HCT116 (cell line): Measurements from ENCODE around the gene DENND1A. TPM values are rescaled to one million over a fixed set of nuclear protein-coding genes. Genes with fewer than 3 reads are reported as not detected.

Experiments
- ATAC-seq: fragments of 200-7000 bp; cut with Tn5 transposase; 2 replicates; pipeline ENCODE4 v1.9.1; 2020; ENCODE audit warnings: mild to moderate bottlenecking, moderate library complexity
- BruUV-seq: library from RNA; stranded (reverse); fragments of 400-500 nt; replicated peaks from 2 replicates; lab custom pipeline; 2021; lab: Mats Ljungman, UMichigan
- CTCF ChIA-PET: fragments of 300-600 bp; sonication (Branson Sonifier 250); formaldehyde crosslinking; loops from one replicate; lab custom pipeline; 2021; ENCODE audit warnings: antibody characterized with exemption; lab: Charles Lee
- POLR2A ChIA-PET: fragments of 300-600, 350-600 bp; sonication (Branson Sonifier 250); formaldehyde crosslinking; loops from one replicate; lab custom pipeline; 2021; ENCODE audit warnings: antibody characterized with exemption; lab: Charles Lee
- RAD21 ChIA-PET, 2 experiments: fragments of 300-600 bp; sonication (Branson Sonifier 250); formaldehyde crosslinking; loops; one replicate each; lab custom pipeline; 2023; ENCODE audit warnings: low total read pairs in 2 of 2; ENCODE audit not compliant: uncharacterized antibody in 2 of 2, unreplicated experiment in 2 of 2, low non-redundant PET in 1 of 2; lab: Charles Lee
- DNase-seq: peaks from one replicate; pipeline ENCODE4 v3.0.0-alpha.2; 2010; ENCODE audit warnings: low read depth, low spot score
- H2AFZ ChIP-seq: fragments of 200-600 bp; shearing (Covaris generic), sonication (generic); 2 replicates; pipeline ENCODE4 v1.6.1; 2017; ENCODE audit warnings: low read depth, mixed run types, mixed read lengths, antibody characterized with exemption, low read length; ENCODE audit not compliant: poor library complexity, severe bottlenecking
- H3K27ac ChIP-seq: 2 replicates; pipeline ENCODE4 v1.5.1; 2012; ENCODE audit warnings: low read depth, low read length
- H3K27me3 ChIP-seq: fragments of 200-600 bp; sonication (generic); 2 replicates; pipeline ENCODE4 v1.6.1; 2016; ENCODE audit warnings: mixed run types, low read length, mixed read lengths; ENCODE audit not compliant: insufficient read depth
- H3K36me3 ChIP-seq, 2 experiments: fragments of 200-500 bp in 1 of 2; fragments of 200-600 bp in 1 of 2; sonication (Bioruptor generic) in 1 of 2; sonication (generic) in 1 of 2; 2 replicates each; pipeline versions ENCODE4 v1.5.1 to v1.6.1; 2014 to 2016; ENCODE audit warnings: low read length in 2 of 2, inconsistent platforms in 1 of 2, mixed read lengths in 1 of 2, mixed run types in 1 of 2; ENCODE audit not compliant: insufficient read depth in 2 of 2, control insufficient read depth in 1 of 2
- H3K4me1 ChIP-seq, 2 experiments: fragments of 200-600 bp in 1 of 2; sonication (generic) in 1 of 2; 2 replicates each; pipeline versions ENCODE4 v1.5.1 to v1.6.1; 2012 to 2017; ENCODE audit warnings: low read length in 2 of 2, inconsistent platforms in 1 of 2, mild to moderate bottlenecking in 1 of 2, mixed read lengths in 1 of 2, mixed run types in 1 of 2, moderate library complexity in 1 of 2; ENCODE audit not compliant: insufficient read depth in 2 of 2, control insufficient read depth in 1 of 2
- H3K4me2 ChIP-seq: fragments of 200-600 bp; sonication (generic); 2 replicates; pipeline ENCODE4 v1.6.1; 2017; ENCODE audit warnings: mixed run types, low read length, mixed read lengths
- H3K4me3 ChIP-seq, 2 experiments: fragments of 200-600 bp in 1 of 2; sonication (generic) in 1 of 2; replicated peaks in 1 of 2; 2 replicates each; pipeline ENCODE4 v1.5.1; 2011 to 2016; ENCODE audit warnings: low read length in 2 of 2, control low read depth in 1 of 2, low read depth in 1 of 2, mild to moderate bottlenecking in 1 of 2, mixed read lengths in 1 of 2, mixed run types in 1 of 2
- H3K79me2 ChIP-seq: fragments of 200-600 bp; sonication (generic); 2 replicates; pipeline ENCODE4 v1.6.1; 2017; ENCODE audit warnings: mild to moderate bottlenecking, mixed run types, low read length, moderate library complexity, mixed read lengths; ENCODE audit not compliant: insufficient read depth
- H3K9ac ChIP-seq: fragments of 200-600 bp; sonication (generic); 2 replicates; pipeline ENCODE4 v1.6.1; 2016; ENCODE audit warnings: low read length, mixed read lengths
- H3K9me2 ChIP-seq: fragments of 200-600 bp; sonication (generic), shearing (Covaris generic); 2 replicates; pipeline ENCODE4 v1.6.1; 2017; ENCODE audit warnings: mixed run types, mild to moderate bottlenecking, moderate library complexity; ENCODE audit not compliant: insufficient read depth
- H3K9me3 ChIP-seq, 2 experiments: fragments of 200-500 bp in 1 of 2; fragments of 200-600 bp in 1 of 2; sonication (Bioruptor generic) in 1 of 2; sonication (generic) in 1 of 2; 2 replicates each; pipeline ENCODE4 v1.6.1; 2014 to 2017; ENCODE audit warnings: low read length in 2 of 2, mixed read lengths in 2 of 2, inconsistent platforms in 1 of 2, low read depth in 1 of 2, mild to moderate bottlenecking in 1 of 2, mixed run types in 1 of 2, moderate library complexity in 1 of 2; ENCODE audit not compliant: control insufficient read depth in 1 of 2, insufficient read depth in 1 of 2
- H4K20me1 ChIP-seq: fragments of 200-600 bp; sonication (generic), shearing (Covaris generic); 2 replicates; pipeline ENCODE4 v1.6.1; 2017; ENCODE audit warnings: mixed run types, mild to moderate bottlenecking, moderate library complexity; ENCODE audit not compliant: insufficient read depth
- CBX3 ChIP-seq: IDR thresholded peaks from 2 replicates; pipeline ENCODE4 v1.6.1; 2012; ENCODE audit warnings: low read depth
- EGR1 ChIP-seq: IDR thresholded peaks from 2 replicates; pipeline ENCODE4 v1.6.1; 2012; ENCODE audit warnings: low read depth
- ELF1 ChIP-seq: IDR thresholded peaks from 2 replicates; pipeline ENCODE4 v1.6.1; 2012; ENCODE audit warnings: low read depth, borderline replicate concordance
- EZH2 ChIP-seq: fragments of 200-600 bp; sonication (generic); IDR thresholded peaks from 2 replicates; pipeline ENCODE4 v1.6.1; 2017; ENCODE audit warnings: antibody characterized with exemption, mixed run types
- EZH2phosphoT487 ChIP-seq: fragments of 200-600 bp; IDR thresholded peaks from 2 replicates; pipeline ENCODE4 v1.6.1; 2018; ENCODE audit warnings: antibody characterized with exemption, borderline replicate concordance
- FOSL1 ChIP-seq: IDR thresholded peaks from 2 replicates; pipeline ENCODE4 v1.6.1; 2012; ENCODE audit warnings: low read depth
- JUND ChIP-seq: IDR thresholded peaks from 2 replicates; pipeline ENCODE4 v1.6.1; 2012
- POLR2A ChIP-seq: IDR thresholded peaks from 2 replicates; pipeline ENCODE4 v1.7.0; 2011; ENCODE audit warnings: borderline replicate concordance; ENCODE audit not compliant: insufficient read depth, insufficient read length; ENCODE audit errors: extremely low read depth
- POLR2AphosphoS5 ChIP-seq: IDR thresholded peaks from 2 replicates; pipeline ENCODE4 v1.6.1; 2011; ENCODE audit warnings: mild to moderate bottlenecking, low read depth, low read length, moderate library complexity
- SIN3A ChIP-seq: IDR thresholded peaks from 2 replicates; pipeline ENCODE4 v1.6.1; 2012; ENCODE audit warnings: low read depth
- SP1 ChIP-seq: IDR thresholded peaks from 2 replicates; pipeline ENCODE4 v1.6.1; 2012; ENCODE audit warnings: low read depth
- YY1 ChIP-seq: IDR thresholded peaks from 2 replicates; pipeline ENCODE4 v1.6.1; 2011; ENCODE audit warnings: low read length, low read depth, moderate library complexity, mild to moderate bottlenecking; ENCODE audit not compliant: insufficient replicate concordance; ENCODE audit errors: extremely low read depth
- ZFX ChIP-seq: fragments of 450-650 bp; IDR thresholded peaks from 2 replicates; pipeline ENCODE4 v1.6.1; 2017
- ZNF274 ChIP-seq: fragments of 200-500 bp; sonication (Bioruptor generic); IDR thresholded peaks from 2 replicates; pipeline ENCODE4 v1.6.1; 2014; ENCODE audit warnings: mild to moderate bottlenecking, low read depth, low read length, inconsistent platforms
- intact Hi-C: fragments of 100-400 bp; cut with micrococcal nuclease; formaldehyde crosslinking; loops from 2 replicates; pipeline ENCODE4 v1.10.0; 2022
- total RNA-seq: library from RNA; stranded (reverse); gene quantifications from one replicate; pipeline ENCODE4 v1.2.1, GENCODE V29; 2021; ENCODE audit not compliant: unreplicated experiment
- TF ChIP-seq, protein P1 (sequence below): IDR thresholded peaks from 2 replicates; pipeline ENCODE4 v1.6.1; 2012; ENCODE audit warnings: low read depth
- TF ChIP-seq, protein P2 (sequence below): IDR thresholded peaks from 2 replicates; pipeline ENCODE4 v1.6.1; 2011; ENCODE audit warnings: mild to moderate bottlenecking, low read length, moderate library complexity; ENCODE audit not compliant: insufficient replicate concordance; ENCODE audit errors: extremely low read depth
- TF ChIP-seq, protein P3 (sequence below), 3 experiments: fragments of 200-600 bp in 1 of 3; sonication (generic) in 1 of 3; IDR thresholded peaks in 2 of 3; conservative IDR thresholded peaks in 1 of 3; 2 replicates each; pipeline ENCODE4 v1.5.1; 2012 to 2017; ENCODE audit warnings: low read depth in 2 of 3, low read length in 2 of 3, antibody characterized with exemption in 1 of 3, borderline replicate concordance in 1 of 3, control low read depth in 1 of 3, mild to moderate bottlenecking in 1 of 3, mixed read lengths in 1 of 3, mixed run types in 1 of 3, moderate library complexity in 1 of 3; ENCODE audit not compliant: insufficient read depth in 1 of 3
- TF ChIP-seq, protein P4 (sequence below): IDR thresholded peaks from 2 replicates; pipeline ENCODE4 v1.6.1; 2012
- TF ChIP-seq, protein P5 (sequence below): IDR thresholded peaks from 2 replicates; pipeline ENCODE4 v1.6.1; 2012

The DENND1A gene
- total RNA-seq, 1 experiment from 2014 or later = 33.0 TPM

DNA sequence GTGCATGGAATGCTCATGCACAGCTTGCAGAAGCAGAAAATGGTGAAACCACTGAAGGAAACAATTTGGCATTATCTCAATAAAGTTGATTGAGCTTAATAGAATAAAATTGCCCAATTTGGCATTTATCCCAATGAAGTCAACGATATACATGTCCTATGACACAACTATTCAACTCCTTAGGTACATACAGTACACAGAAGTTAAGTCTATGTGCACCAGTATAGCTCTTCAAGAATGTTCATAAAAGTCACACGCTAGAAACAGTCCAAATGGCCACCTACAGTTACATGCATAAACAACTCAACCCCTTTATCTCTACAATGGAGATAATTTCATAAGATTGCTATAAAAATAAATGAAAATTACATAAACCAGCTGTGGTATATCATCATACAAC is 184.5 kb downstream of the DENND1A start:
- H3K9me2 ChIP-seq = no peaks in the 10 kb centered on the region
- peaks cover 0 to 7% of the 10 kb centered on the region in 2 experiments; a peak in 1 of 4 replicates for H3K4me1 ChIP-seq
- DNase-seq (no peak), ATAC-seq (no peak)
- H3K27ac ChIP-seq = no peak overlapping the region
- ChIA-PET RAD21 (no interaction called here), POLR2A (no interaction called here), CTCF (no interaction called here)
- H4K20me1 ChIP-seq = no peaks in the 10 kb centered on the region
- no peak overlapping the region for H3K9ac ChIP-seq
- no peak overlapping the region for H3K4me3 ChIP-seq
- H3K9me3 ChIP-seq = no peaks in the 10 kb centered on the region
- no peaks in the 10 kb centered on the region for H3K79me2 ChIP-seq
- H3K27me3 ChIP-seq = no peaks in the 10 kb centered on the region
- H3K4me2 ChIP-seq = no peak overlapping the region
- TF ChIP-seq YY1 = no peak
- no peak for TF ChIP-seq CBX3
- TF ChIP-seq EZH2 = no peak
- no peak for TF ChIP-seq SIN3A
- TF ChIP-seq, protein P1, sequence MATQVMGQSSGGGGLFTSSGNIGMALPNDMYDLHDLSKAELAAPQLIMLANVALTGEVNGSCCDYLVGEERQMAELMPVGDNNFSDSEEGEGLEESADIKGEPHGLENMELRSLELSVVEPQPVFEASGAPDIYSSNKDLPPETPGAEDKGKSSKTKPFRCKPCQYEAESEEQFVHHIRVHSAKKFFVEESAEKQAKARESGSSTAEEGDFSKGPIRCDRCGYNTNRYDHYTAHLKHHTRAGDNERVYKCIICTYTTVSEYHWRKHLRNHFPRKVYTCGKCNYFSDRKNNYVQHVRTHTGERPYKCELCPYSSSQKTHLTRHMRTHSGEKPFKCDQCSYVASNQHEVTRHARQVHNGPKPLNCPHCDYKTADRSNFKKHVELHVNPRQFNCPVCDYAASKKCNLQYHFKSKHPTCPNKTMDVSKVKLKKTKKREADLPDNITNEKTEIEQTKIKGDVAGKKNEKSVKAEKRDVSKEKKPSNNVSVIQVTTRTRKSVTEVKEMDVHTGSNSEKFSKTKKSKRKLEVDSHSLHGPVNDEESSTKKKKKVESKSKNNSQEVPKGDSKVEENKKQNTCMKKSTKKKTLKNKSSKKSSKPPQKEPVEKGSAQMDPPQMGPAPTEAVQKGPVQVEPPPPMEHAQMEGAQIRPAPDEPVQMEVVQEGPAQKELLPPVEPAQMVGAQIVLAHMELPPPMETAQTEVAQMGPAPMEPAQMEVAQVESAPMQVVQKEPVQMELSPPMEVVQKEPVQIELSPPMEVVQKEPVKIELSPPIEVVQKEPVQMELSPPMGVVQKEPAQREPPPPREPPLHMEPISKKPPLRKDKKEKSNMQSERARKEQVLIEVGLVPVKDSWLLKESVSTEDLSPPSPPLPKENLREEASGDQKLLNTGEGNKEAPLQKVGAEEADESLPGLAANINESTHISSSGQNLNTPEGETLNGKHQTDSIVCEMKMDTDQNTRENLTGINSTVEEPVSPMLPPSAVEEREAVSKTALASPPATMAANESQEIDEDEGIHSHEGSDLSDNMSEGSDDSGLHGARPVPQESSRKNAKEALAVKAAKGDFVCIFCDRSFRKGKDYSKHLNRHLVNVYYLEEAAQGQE = no peak
- no peak for TF ChIP-seq EZH2phosphoT487
- no peak for TF ChIP-seq EGR1
- TF ChIP-seq, protein P2, sequence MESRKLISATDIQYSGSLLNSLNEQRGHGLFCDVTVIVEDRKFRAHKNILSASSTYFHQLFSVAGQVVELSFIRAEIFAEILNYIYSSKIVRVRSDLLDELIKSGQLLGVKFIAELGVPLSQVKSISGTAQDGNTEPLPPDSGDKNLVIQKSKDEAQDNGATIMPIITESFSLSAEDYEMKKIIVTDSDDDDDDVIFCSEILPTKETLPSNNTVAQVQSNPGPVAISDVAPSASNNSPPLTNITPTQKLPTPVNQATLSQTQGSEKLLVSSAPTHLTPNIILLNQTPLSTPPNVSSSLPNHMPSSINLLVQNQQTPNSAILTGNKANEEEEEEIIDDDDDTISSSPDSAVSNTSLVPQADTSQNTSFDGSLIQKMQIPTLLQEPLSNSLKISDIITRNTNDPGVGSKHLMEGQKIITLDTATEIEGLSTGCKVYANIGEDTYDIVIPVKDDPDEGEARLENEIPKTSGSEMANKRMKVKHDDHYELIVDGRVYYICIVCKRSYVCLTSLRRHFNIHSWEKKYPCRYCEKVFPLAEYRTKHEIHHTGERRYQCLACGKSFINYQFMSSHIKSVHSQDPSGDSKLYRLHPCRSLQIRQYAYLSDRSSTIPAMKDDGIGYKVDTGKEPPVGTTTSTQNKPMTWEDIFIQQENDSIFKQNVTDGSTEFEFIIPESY = no peak
- TF ChIP-seq JUND = no peak
- no peak for TF ChIP-seq FOSL1
- TF ChIP-seq POLR2AphosphoS5 = no peak
- TF ChIP-seq, protein P3, sequence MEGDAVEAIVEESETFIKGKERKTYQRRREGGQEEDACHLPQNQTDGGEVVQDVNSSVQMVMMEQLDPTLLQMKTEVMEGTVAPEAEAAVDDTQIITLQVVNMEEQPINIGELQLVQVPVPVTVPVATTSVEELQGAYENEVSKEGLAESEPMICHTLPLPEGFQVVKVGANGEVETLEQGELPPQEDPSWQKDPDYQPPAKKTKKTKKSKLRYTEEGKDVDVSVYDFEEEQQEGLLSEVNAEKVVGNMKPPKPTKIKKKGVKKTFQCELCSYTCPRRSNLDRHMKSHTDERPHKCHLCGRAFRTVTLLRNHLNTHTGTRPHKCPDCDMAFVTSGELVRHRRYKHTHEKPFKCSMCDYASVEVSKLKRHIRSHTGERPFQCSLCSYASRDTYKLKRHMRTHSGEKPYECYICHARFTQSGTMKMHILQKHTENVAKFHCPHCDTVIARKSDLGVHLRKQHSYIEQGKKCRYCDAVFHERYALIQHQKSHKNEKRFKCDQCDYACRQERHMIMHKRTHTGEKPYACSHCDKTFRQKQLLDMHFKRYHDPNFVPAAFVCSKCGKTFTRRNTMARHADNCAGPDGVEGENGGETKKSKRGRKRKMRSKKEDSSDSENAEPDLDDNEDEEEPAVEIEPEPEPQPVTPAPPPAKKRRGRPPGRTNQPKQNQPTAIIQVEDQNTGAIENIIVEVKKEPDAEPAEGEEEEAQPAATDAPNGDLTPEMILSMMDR (IDR thresholded peaks at IDR 0.05 in 2 of 3, conservative IDR thresholded peaks at IDR 0.05 in 1 of 3; ENCODE audit: borderline replicate concordance in 1 of 3, insufficient read depth in 1 of 3, low read depth in 2 of 3, low read length in 2 of 3) = no peak
- no peak for TF ChIP-seq ZFX
- TF ChIP-seq, protein P4, sequence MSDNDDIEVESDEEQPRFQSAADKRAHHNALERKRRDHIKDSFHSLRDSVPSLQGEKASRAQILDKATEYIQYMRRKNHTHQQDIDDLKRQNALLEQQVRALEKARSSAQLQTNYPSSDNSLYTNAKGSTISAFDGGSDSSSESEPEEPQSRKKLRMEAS = no peak
- TF ChIP-seq, protein P5, sequence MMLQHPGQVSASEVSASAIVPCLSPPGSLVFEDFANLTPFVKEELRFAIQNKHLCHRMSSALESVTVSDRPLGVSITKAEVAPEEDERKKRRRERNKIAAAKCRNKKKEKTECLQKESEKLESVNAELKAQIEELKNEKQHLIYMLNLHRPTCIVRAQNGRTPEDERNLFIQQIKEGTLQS = no peak
- no peak for TF ChIP-seq SP1
- TF ChIP-seq ZNF274 = no peak
- no peak for TF ChIP-seq POLR2A
- no peak for TF ChIP-seq ELF1
- BruUV-seq = no TSS peak
- H3K36me3 ChIP-seq = no peaks in the 10 kb centered on the region
- H2AFZ ChIP-seq = no peak overlapping the region
- intact Hi-C loops = no loop called here
